ENCODE results near the gene SGCD.
"Not testable (repeated sequence)": the region's sequence is repeated elsewhere in the genome, so short reads cannot be mapped to it uniquely, and the experiment has no call there.

The SGCD gene

DNA sequence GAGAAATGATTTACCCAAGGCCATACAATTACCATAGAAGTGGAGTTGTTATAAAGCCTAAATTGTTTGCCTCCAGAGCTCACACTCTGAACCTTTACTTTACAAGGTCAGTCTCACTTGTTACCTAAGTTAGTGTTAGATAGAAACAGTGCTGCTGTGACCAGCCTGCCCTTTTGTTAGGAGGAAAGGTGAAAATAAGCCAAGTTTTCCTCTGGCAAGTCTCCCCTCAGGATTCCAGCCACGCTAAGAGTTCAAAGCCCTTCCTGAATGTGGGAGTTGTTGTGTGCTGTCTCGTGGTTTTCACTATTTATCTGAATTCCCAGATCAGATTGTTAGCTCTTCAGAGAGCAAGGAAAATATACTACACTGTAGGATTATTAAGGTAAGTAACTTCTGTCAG lies 260.0 kb downstream of the SGCD start:
- no peak for DNase-seq

DNA sequence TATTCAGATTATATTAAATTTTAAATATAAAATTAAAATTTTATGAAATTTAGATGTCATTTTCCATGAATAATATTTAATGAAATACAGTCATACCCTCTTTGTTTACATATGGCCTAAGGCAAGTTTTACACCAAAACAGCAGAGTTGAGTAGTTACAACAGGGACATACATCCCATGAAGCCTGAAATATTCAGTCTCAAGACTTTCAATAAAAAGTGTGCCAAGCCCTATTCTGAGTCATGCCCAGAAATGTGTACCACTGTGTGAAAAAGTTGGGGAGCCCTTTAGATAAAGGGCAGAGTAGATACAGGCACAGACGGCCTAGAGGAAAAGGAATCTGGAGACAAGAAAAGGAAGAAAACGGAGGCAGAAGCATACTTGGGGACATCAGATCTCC lies 261.3 kb downstream of the SGCD start:
- DNase-seq, result no peak

DNA sequence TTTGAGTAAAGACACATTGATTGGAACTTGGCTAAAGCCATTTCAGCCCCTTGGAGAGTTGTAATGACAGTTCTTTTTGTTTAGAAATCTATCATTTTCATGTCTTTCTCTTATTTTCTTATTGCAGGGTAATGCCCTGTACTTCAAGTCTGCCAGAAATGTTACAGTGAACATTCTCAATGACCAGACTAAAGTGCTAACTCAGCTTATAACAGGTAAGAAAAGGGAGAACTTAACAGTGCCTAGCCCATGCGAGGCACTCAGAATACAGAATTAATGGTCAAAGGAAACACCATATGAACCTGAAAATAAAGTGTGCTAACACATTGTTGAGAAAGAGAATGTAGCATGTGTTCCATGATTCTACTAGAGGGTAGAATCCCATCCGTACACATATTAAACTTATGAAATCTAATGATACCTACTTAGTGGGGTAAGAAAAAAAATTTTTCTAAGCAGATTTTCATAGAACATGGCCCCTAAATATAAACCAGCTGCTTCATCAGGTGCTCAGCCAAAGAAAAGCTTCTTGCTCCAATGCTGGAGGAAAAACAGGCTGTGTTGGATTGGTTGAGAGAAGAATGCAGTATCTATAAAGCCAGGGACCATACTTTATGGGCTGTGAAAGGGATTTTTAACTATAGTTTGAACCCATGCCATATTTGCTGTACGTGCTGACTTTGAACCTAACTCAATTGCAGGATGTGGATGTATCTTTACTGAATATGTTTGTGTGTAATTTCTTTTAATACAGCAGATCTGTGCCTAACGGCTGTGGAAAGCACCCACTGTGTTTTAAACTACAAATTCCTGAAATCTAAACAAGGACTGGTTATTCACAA lies 262.4 kb downstream of the SGCD start:
- no peak for DNase-seq

DNA sequence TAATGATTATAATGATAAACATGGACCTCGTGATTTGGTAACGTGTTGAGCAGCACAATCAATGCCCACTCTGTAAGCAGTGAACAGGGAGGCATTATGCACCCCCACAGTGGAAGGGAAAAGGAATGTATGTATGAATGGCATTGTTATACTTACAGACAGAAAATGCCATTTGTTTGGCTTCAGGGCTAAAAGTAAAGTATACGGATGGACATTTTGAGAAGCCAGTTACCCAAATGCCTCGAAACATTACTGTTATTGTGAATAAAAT lies 262.9 kb downstream of the SGCD start:
- no peak for DNase-seq

DNA sequence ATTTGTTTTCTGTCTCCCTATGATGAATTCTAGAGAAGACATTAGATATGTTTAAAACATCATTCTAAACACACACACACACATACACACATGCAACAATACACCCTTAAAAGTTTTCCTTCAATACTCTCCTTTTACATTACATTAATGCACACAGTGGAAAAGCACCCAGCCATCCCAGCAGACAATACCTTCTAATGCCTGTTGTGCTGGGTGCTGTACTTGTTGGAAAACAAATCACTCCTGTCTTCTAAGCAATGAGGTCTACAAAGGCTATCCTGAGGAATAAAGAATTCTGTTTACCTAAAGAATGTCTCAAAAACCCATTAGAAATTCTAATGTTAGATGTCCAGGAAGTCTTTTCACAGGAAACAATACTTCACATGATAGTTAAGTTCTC lies 264.0 kb downstream of the SGCD start:
- no peak for DNase-seq

DNA sequence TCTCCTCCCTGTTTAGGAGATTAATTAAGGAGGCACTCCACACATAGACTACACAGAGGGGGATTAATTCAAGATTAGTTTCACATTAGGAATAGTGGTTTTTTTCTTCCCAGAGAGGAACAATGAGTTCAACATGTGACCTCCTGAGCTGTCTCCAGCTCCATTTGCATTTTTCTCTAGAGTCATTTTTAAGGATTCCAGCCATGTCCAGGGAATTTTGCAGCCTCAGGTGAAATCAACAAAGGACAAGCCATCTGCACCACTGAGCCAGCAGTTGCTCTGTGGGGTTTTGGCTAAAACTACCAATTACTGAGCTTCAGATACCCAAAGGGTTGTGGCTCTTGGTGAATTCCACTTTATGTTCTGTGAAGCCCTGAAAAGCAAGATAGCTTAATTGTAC lies 264.7 kb downstream of the SGCD start:
- DNase-seq, result no peak

DNA sequence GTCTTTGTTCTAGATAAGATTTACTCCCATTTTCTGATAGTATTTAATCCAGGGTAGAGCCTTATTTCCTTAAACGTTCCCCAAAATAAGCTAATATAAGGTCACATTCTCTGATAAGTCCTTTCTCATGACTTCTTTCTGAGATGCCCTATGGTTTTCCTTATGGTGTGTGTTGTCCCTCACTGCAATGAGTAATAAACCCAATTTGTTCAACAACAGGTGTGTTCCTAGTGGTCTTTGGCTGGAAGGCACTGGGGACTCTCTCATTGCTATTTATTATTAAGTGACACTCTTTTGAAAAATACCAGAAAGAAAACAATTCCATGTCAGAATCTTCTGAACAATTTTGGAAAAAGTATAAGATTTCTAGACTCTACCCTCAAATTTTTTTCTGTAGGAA lies 266.6 kb downstream of the SGCD start:
- no peak for DNase-seq

DNA sequence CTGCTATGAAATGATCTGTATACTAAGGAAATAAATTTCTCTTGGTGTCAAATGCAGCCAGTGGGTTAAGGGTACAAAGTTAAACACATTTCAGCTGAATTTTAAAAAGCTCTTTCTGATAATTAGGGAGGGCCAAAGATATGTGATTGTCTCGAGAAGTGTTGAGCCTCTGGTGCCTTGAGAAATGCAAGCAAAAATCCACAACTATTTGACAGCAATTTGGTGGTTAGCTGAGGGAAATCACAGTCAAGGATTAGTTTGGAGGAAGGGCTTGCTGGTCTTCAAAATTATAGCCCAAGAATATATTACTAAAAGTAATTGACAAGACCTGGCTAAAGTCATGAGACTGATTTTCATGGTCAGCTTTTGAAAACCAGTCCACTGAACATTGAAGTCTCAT lies 267.4 kb downstream of the SGCD start:
- no peak for DNase-seq

DNA sequence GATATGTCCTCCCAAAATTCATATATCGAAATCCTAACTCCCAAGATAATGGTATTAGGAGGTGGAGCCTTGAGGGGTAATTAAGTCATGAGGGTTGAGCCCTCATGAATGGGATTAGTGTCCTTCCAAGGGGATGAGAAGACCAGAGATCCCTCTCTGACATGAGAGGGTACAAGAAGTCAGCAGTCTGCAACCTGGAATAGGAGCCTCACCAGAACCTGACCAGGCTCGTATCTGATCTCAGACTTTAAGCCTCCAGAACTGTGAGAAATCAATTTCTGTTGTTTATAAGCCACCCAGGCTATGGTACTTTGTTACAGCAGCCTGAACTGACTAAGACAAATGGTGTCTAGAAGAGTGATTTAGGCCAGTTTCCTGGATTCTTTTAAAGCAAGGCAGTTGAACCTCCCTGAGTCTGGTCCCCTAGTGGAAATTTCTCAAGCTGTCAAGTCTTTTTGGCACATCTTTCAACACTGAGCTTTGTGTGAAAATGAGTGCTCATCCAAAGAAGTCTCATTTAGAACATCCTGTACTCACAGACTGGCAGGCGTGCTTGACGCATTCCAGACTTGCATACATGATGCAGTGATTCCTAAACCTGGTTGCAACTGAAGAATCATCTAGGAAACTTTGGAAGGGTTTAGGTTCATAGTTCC lies 268.3 kb downstream of the SGCD start:
- DNase-seq, result no peak

DNA sequence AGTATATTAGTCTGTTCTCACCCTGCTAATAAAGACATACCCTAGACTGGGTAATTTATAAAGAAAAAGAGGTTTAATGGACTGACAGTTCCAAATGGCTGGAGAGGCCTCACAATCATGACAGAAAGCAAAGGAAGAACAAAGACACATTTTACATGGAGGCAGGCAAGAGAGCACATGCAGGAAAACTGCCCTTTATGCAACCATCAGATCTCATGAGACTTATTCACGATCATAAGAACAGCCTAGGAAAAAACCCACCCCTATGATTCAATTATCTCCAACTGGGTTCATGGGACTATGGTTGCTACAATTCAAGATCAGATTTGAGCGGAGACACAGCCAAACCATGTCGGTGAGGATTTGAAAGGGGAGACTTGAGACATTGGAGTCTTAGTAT lies 270.3 kb downstream of the SGCD start:
- no peak for DNase-seq

DNA sequence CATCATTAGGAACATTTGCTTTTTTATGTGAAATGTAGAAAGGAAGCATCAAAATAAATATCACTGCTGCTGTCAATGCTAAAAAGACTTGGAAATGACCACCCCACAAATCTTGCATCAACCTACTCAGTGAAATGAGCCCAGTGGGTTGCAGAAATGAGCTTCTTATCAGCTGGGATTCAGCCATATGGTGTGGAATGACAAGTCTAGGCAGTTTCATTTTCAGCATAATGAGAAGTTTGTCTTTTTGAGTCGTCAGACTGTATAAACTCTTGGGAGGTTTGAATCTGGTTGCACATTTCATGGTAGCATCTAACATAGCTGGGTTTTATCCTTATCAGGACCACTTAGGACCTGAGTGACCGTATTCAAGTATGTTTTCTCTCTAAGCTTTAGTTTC lies 272.0 kb downstream of the SGCD start:
- DNase-seq, result no peak

DNA sequence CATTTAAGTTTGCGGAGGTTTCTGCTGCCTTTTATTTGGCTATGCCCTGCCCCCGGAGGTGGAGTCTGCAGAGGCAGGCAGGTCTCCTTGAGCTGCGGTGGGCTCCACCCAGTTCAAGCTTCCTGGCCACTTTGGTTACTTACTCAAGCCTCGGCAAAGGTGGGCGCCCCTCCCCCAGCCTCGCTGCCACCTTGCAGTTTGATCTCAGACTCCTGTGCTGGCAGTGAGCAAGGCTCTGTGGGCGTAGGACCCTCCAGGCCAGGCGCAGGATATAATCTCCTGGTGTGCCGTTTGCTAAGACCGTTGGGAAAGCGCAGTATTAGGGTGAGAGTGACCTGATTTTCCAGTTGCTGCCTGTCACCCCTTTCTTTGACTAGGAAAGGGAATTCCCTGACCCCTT lies 283.6 kb downstream of the SGCD start:
- not testable (repeated sequence) for DNase-seq

DNA sequence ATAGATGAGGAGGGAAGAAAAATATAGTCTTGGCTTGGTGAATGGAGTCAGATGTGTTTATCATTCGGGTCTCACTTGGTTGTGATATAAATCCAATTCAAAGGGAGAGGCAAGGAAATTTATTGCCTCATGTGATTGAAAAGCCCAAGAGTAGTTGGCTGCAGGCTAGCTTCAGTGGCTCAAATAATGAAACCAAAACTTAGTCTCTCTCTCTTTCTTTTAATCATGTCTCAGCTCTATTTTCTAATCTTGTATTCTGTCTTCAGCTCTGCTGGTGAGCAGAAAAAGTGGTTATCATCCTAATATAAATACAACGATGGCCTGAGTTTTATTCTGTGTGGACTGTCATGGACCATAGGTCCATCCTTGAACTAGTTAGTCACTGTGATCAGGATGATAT lies 288.9 kb downstream of the SGCD start:
- DNase-seq, result no peak

DNA sequence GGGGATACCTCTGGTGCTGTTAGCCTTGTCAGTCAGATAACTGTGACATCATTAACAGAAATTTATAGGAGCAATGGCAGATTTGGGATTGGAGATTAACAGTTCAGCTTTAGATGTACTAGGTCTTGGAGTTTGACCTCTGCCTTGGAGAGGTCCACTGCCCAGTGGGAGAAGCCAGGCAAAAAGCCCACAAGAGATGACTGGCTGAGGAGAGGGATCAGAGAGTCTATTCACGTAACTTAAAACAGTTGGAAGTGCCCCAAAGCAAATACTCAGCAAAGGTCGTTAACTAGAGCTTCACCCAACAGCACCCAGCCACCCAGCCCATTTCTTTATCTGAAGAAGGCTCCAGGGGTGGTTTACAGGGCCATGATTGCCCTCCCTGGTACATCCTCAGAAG lies 290.5 kb downstream of the SGCD start:
- no peak for DNase-seq

DNA sequence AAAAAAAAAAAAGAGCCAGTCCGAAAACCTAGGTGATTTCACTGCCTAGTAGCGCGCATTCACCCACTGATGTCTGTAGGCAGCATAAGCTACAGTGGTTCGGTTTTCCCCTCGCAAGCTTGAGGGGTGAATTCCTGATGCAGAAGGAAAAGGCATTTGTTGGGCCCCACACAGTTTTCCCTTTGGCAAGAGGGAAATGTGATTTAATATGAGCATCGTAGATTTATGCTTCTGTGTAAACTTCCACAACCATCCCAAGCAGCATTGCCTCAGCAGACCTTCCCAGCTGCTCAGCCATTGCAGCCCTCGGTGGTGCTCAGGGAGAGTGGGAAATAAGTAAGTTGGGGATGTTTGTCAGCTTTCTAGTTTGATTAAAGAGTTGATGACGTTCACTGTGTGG lies 291.6 kb downstream of the SGCD start:
- DNase-seq, result no peak

DNA sequence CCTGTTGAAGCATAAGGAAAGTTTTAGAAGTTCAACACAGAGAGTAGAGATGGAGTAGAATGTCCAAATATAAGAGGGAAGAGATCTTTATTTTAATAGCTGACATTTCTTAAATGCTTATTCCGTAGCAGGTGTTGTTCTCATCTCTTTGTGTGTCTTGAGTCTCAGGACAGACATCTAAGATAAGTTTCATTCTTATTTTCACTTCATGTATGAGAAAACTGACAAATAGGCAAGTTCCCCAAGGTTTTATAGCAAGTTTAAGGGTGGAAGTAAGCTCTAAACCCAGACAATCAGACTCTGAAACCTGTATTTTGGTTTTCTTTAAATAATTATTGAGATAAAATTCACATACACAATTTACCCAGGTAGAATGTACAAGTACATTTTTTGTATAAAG lies 294.8 kb downstream of the SGCD start:
- no peak for DNase-seq

DNA sequence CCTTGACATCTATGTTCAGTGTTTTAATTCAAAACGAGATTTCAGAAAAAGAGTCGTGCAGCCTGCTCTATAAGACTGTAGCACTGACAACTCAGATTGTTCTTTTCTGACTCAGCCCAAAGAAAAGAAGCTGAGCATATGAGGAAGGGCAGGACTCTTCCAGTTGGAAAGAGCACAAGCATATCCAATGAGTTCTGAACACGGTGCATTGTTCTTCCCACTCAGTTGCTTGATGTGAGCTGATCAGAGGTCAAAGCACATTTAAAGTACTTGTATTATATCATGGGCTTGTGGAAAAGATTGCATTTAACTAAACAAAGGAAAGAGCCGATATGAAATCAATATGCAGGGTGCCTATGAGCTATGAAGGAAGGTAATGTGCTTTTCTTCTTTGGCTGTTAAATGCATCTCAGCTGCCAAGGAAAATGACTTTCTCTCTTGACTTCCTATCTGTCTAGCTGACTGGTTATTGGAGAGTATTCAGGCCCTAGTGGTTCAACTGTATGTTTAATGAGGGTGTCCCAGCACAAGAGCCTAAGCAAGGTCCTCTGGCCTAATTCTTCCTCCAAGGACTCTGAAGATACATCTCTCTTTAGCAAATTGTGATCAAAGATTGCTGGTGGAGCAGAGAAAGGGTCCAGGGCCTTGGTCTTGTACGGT lies 296.5 kb downstream of the SGCD start:
- DNase-seq, result no peak

DNA sequence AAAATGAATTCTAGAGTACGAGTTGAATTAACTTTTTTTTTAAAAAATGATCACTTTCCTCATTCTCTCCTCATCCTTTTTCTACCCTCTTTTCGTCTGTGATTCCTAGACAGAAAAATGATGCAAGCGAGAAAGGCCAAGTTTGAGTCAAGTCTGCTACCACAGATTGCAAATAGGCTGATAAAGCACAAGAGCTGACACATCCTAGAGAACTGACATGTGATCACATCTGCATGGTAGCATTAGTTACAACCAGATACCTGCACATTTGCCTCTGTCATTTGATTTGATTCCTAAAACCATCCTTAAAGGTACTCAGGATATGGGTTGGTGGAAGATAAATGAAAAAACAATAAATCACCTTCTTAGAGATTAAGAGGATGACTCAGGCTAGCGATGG lies 297.7 kb downstream of the SGCD start:
- no peak for DNase-seq

DNA sequence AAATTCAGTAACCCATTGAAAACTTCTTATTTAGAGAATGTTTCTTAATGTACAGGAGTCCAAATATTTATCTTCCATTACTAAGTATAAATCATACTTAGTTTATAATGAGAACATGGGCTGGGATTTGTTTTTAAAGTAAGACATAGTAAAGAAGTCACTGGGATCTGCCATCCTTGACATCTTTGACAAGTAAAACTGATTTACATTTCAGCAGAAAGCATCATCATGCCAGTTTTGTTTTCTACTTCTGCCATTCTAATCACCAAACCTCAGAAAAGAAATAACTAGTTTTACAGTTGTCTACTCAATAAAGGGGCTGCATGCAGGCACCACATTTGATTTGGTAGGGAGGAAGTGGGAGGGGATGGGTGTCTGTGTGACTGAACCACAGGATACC lies 301.5 kb downstream of the SGCD start:
- no peak for DNase-seq

DNA sequence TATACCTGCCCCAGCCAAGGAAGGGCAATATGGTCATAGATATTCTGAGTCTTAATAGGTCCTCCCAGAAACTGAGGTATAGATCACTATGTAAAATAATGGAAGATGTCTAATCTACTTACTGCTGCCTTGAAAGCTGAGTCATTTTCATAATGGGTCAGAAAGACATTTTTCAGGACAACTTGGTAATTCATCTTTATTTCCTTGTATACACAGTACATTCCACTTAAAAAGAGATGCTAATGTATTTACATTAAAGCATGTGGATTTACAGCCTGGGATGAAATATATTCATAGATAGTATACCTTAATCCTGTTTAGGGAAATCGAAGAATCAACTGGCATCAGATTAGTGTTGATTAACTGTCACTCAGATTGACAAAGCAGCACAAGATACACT lies 304.0 kb downstream of the SGCD start:
- DNase-seq, result no peak

DNA sequence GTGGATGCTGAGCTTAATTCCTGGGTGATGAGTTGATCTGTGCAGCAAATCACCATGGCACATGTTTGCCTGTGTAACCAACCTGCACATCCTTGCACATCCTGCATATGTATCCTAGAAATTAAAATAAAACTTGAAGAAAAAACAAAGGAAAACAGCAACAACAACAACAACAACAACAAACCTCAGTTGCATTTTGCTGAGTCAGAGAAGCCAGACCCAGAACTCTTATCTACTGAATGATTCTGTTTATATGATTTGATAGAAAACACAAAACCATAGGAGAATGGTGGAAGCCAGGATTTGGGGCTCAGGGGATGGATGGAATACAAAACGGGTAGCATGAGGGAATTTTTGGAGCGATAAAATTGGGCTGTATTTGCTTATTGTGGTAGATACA lies 307.3 kb downstream of the SGCD start:
- no peak for DNase-seq

DNA sequence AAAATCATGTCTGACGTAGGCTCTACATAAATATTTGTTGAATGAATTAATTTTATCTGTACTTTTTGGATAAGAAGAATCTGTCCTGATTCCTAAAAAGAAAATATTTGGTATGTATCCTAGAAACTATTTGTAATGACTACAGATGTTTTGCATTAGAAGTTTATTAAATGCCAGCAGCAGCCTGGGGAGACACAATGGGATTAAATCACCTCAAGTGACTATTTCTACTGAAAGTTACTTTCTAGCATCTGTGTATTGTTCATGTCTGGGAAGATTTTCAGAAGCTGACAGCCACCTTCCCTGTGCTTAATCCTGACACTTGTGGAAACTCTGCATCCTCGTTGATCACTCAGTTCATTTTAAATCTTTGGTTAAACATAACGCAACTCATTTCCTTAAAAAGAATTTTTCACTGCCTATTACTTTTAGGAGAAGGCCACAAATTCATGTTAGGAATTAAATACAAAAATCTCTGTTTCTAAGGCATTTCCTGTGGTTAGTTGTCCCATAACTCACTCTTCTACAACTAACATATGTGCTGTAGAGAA lies 313.8 kb downstream of the SGCD start:
- DNase-seq, result no peak

DNA sequence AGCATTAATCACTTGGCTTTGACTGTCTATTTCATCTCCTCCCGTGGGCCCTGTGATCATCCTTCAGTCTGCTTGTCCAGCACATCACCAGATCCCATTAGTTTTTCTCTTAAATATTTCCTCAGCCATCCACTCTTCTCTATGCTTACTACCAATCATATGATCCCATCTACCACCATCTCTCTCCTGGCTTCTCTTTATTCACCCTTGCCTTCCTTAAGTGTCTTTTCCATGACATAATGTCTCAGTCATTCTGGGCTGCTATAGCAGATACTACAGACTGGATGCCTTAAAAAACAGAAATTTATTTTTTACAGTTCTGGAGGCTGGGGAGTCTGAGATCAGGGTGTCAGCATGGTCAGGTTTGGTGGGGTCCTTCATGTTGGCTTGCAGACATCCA lies 314.7 kb downstream of the SGCD start:
- no peak for DNase-seq

DNA sequence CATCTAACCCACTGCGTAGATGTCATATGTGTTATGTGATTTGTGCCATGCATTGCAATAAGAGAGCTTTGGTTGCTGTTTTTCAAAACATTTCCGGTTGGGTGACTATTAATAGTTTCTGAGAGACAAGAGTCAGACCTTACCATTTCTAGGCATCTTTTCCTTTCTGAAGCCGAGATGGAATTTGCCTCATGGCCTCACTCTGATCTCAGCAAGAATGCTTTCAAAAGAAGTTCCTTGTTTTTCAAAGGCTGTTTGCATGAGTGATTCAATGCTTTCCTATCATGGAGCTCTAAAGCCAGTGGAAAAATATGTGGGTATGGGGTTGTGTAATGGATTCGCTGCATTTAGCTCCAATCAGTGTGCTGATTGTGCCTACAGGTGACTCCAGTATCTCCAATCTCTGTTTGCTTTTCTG lies 320.1 kb downstream of the SGCD start:
- no peak for DNase-seq

Data from stimulated activated CD4-positive, alpha-beta T cell treated with anti-CD3 and anti-CD28 coated beads, Interleukin-1b, Interleukin-23, amount 100 ng/mL, for 48 hours (primary cell).